ENCODE results near the gene SRCIN1. TPM values are rescaled to one million over a fixed set of nuclear protein-coding genes. Genes with fewer than 3 reads are reported as not detected.
"Not testable (repeated sequence)": the region's sequence is repeated elsewhere in the genome, so short reads cannot be mapped to it uniquely, and the experiment has no call there.

Gene SRCIN1
- polyA plus RNA-seq, 2 donors = 2.2 to 2.5 TPM

- peaks cover 4 to 21% of the 10 kb centered on the region in 2 donors for H3K36me3 ChIP-seq (ENCODE audit: control insufficient read depth in 2 of 2, insufficient read depth in 2 of 2, low read length in 1 of 2)
- not testable (repeated sequence) for H3K4me3 ChIP-seq (ENCODE audit: low read depth in 1 of 2, low read length in 2 of 2); H3K4me1 ChIP-seq (ENCODE audit: control insufficient read depth in 2 of 2, insufficient read depth in 2 of 2, low read length in 1 of 2); H3K27me3 ChIP-seq (ENCODE audit: control insufficient read depth in 1 of 2, insufficient read depth in 2 of 2, low read length in 2 of 2); H3K9me3 ChIP-seq (ENCODE audit: control insufficient read depth in 2 of 2, insufficient read depth in 1 of 2, low read depth in 1 of 2, low read length in 1 of 2); H3K27ac ChIP-seq (ENCODE audit: low read depth in 2 of 2, low read length in 1 of 2)
- WGBS, 2 donors = 90 to 92% methylated on average over 10 of the region's 10 CpGs
These were observed 108.1 kb downstream of the SRCIN1 start for GRCh38 chr17:38497656-38498055.

- H3K4me3 ChIP-seq (ENCODE audit: low read depth in 1 of 2, low read length in 2 of 2); H3K4me1 ChIP-seq (ENCODE audit: control insufficient read depth in 2 of 2, insufficient read depth in 2 of 2, low read length in 1 of 2); H3K9me3 ChIP-seq (ENCODE audit: control insufficient read depth in 2 of 2, insufficient read depth in 1 of 2, low read depth in 1 of 2, low read length in 1 of 2); H3K27me3 ChIP-seq (ENCODE audit: control insufficient read depth in 1 of 2, insufficient read depth in 2 of 2, low read length in 2 of 2); H3K27ac ChIP-seq (ENCODE audit: low read depth in 2 of 2, low read length in 1 of 2): not testable (repeated sequence)
- peaks cover 9 to 37% of the 10 kb centered on the region in 2 donors for H3K36me3 ChIP-seq (ENCODE audit: control insufficient read depth in 2 of 2, insufficient read depth in 2 of 2, low read length in 1 of 2)
- WGBS, 2 donors = 88 to 93% methylated on average over 16 of the region's 16 CpGs
These were observed 111.6 kb downstream of the SRCIN1 start for GRCh38 chr17:38494152-38494551.

GRCh38 chr17:38492067-38493040, 113.4 kb downstream of the SRCIN1 start:
- not testable (repeated sequence) for H3K27me3 ChIP-seq (ENCODE audit: control insufficient read depth in 1 of 2, insufficient read depth in 2 of 2, low read length in 2 of 2); H3K4me3 ChIP-seq (ENCODE audit: low read depth in 1 of 2, low read length in 2 of 2); H3K4me1 ChIP-seq (ENCODE audit: control insufficient read depth in 2 of 2, insufficient read depth in 2 of 2, low read length in 1 of 2); H3K9me3 ChIP-seq (ENCODE audit: control insufficient read depth in 2 of 2, insufficient read depth in 1 of 2, low read depth in 1 of 2, low read length in 1 of 2)
- peaks cover 5 to 30% of the 10 kb centered on the region in 2 donors for H3K36me3 ChIP-seq (ENCODE audit: control insufficient read depth in 2 of 2, insufficient read depth in 2 of 2, low read length in 1 of 2)
- peak overlapping the region in 1 of 2 donors; percentile 6 for H3K27ac ChIP-seq (ENCODE audit: low read depth in 2 of 2, low read length in 1 of 2)
- 51% methylated on average over 14 of the region's 14 CpGs for WGBS, 2 donors

GRCh38 chr17:38491346-38492066, 114.2 kb downstream of the SRCIN1 start:
- 85% methylated on average over 19 of the region's 19 CpGs for WGBS, 2 donors
- H3K9me3 ChIP-seq (ENCODE audit: control insufficient read depth in 2 of 2, insufficient read depth in 1 of 2, low read depth in 1 of 2, low read length in 1 of 2); H3K4me3 ChIP-seq (ENCODE audit: low read depth in 1 of 2, low read length in 2 of 2); H3K4me1 ChIP-seq (ENCODE audit: control insufficient read depth in 2 of 2, insufficient read depth in 2 of 2, low read length in 1 of 2); H3K27me3 ChIP-seq (ENCODE audit: control insufficient read depth in 1 of 2, insufficient read depth in 2 of 2, low read length in 2 of 2): not testable (repeated sequence)
- peak overlapping the region in 1 of 2 donors; percentile 6 for H3K27ac ChIP-seq (ENCODE audit: low read depth in 2 of 2, low read length in 1 of 2)
- H3K36me3 ChIP-seq (ENCODE audit: control insufficient read depth in 2 of 2, insufficient read depth in 2 of 2, low read length in 1 of 2) = peaks cover 5 to 30% of the 10 kb centered on the region in 2 donors

- H3K9me3 ChIP-seq (ENCODE audit: control insufficient read depth in 2 of 2, insufficient read depth in 1 of 2, low read depth in 1 of 2, low read length in 1 of 2); H3K27me3 ChIP-seq (ENCODE audit: control insufficient read depth in 1 of 2, insufficient read depth in 2 of 2, low read length in 2 of 2); H3K27ac ChIP-seq (ENCODE audit: low read depth in 2 of 2, low read length in 1 of 2); H3K4me3 ChIP-seq (ENCODE audit: low read depth in 1 of 2, low read length in 2 of 2); H3K4me1 ChIP-seq (ENCODE audit: control insufficient read depth in 2 of 2, insufficient read depth in 2 of 2, low read length in 1 of 2): not testable (repeated sequence)
- H3K36me3 ChIP-seq (ENCODE audit: control insufficient read depth in 2 of 2, insufficient read depth in 2 of 2, low read length in 1 of 2) = peaks cover 5 to 32% of the 10 kb centered on the region in 2 donors
- 83 to 84% methylated on average over 17 of the region's 17 CpGs for WGBS, 2 donors
These were observed 116.0 kb downstream of the SRCIN1 start for GRCh38 chr17:38489774-38490173.

GRCh38 chr17:38485681-38486298, 120.0 kb downstream of the SRCIN1 start:
- H3K4me3 ChIP-seq (ENCODE audit: low read depth in 1 of 2, low read length in 2 of 2); H3K4me1 ChIP-seq (ENCODE audit: control insufficient read depth in 2 of 2, insufficient read depth in 2 of 2, low read length in 1 of 2); H3K9me3 ChIP-seq (ENCODE audit: control insufficient read depth in 2 of 2, insufficient read depth in 1 of 2, low read depth in 1 of 2, low read length in 1 of 2); H3K27me3 ChIP-seq (ENCODE audit: control insufficient read depth in 1 of 2, insufficient read depth in 2 of 2, low read length in 2 of 2): not testable (repeated sequence)
- WGBS, 2 donors = 76 to 82% methylated on average over 13 of the region's 13 CpGs
- H3K36me3 ChIP-seq (ENCODE audit: control insufficient read depth in 2 of 2, insufficient read depth in 2 of 2, low read length in 1 of 2) = peaks cover 8 to 24% of the 10 kb centered on the region in 2 donors
- peak overlapping the region in 1 of 2 donors; percentile 26 for H3K27ac ChIP-seq (ENCODE audit: low read depth in 2 of 2, low read length in 1 of 2)

GRCh38 chr17:38485146-38485468, 120.6 kb downstream of the SRCIN1 start:
- WGBS, 2 donors = 28 to 35% methylated on average over 2 of the region's 2 CpGs
- no peak overlapping the region for H3K27ac ChIP-seq (ENCODE audit: low read depth in 2 of 2, low read length in 1 of 2)
- no peaks in the 10 kb centered on the region for H3K27me3 ChIP-seq (ENCODE audit: control insufficient read depth in 1 of 2, insufficient read depth in 2 of 2, low read length in 2 of 2)
- peaks cover 6 to 23% of the 10 kb centered on the region in 2 donors for H3K36me3 ChIP-seq (ENCODE audit: control insufficient read depth in 2 of 2, insufficient read depth in 2 of 2, low read length in 1 of 2)
- H3K9me3 ChIP-seq (ENCODE audit: control insufficient read depth in 2 of 2, insufficient read depth in 1 of 2, low read depth in 1 of 2, low read length in 1 of 2) = no peaks in the 10 kb centered on the region
- peaks cover 0 to 9% of the 10 kb centered on the region in 2 donors for H3K4me1 ChIP-seq (ENCODE audit: control insufficient read depth in 2 of 2, insufficient read depth in 2 of 2, low read length in 1 of 2)
- H3K4me3 ChIP-seq (ENCODE audit: low read depth in 1 of 2, low read length in 2 of 2) = no peak overlapping the region

GRCh38 chr17:38484242-38485145, 121.3 kb downstream of the SRCIN1 start:
- not testable (repeated sequence) for H3K27me3 ChIP-seq (ENCODE audit: control insufficient read depth in 1 of 2, insufficient read depth in 2 of 2, low read length in 2 of 2); H3K4me3 ChIP-seq (ENCODE audit: low read depth in 1 of 2, low read length in 2 of 2); H3K4me1 ChIP-seq (ENCODE audit: control insufficient read depth in 2 of 2, insufficient read depth in 2 of 2, low read length in 1 of 2); H3K9me3 ChIP-seq (ENCODE audit: control insufficient read depth in 2 of 2, insufficient read depth in 1 of 2, low read depth in 1 of 2, low read length in 1 of 2)
- peak overlapping the region; percentile 52 to 82 for H3K27ac ChIP-seq (ENCODE audit: low read depth in 2 of 2, low read length in 1 of 2)
- H3K36me3 ChIP-seq (ENCODE audit: control insufficient read depth in 2 of 2, insufficient read depth in 2 of 2, low read length in 1 of 2) = peaks cover 2 to 22% of the 10 kb centered on the region in 2 donors
- 29 to 37% methylated on average over 21 of the region's 21 CpGs for WGBS, 2 donors

- WGBS, 2 donors = 74 to 81% methylated on average over 7 to 8 of the region's 8 CpGs
These were observed 123.1 kb downstream of the SRCIN1 start for GRCh38 chr17:38482700-38483043.

More at GRCh38 chr17:38482700-38483043, 123.1 kb downstream of the SRCIN1 start:
- not testable (repeated sequence) for H3K4me3 ChIP-seq (ENCODE audit: low read depth in 1 of 2, low read length in 2 of 2); H3K4me1 ChIP-seq (ENCODE audit: control insufficient read depth in 2 of 2, insufficient read depth in 2 of 2, low read length in 1 of 2); H3K27me3 ChIP-seq (ENCODE audit: control insufficient read depth in 1 of 2, insufficient read depth in 2 of 2, low read length in 2 of 2); H3K27ac ChIP-seq (ENCODE audit: low read depth in 2 of 2, low read length in 1 of 2); H3K9me3 ChIP-seq (ENCODE audit: control insufficient read depth in 2 of 2, insufficient read depth in 1 of 2, low read depth in 1 of 2, low read length in 1 of 2)
- H3K36me3 ChIP-seq (ENCODE audit: control insufficient read depth in 2 of 2, insufficient read depth in 2 of 2, low read length in 1 of 2) = peaks cover 6 to 32% of the 10 kb centered on the region in 2 donors
